SJSA1 (cell line): Measurements from ENCODE around the gene PSTPIP2. TPM values are rescaled to one million over a fixed set of nuclear protein-coding genes. Genes with fewer than 3 reads are reported as not detected.
"Not testable (repeated sequence)": the region's sequence is repeated elsewhere in the genome, so short reads cannot be mapped to it uniquely, and the experiment has no call there.

Source experiments
- DNase-seq, 2 experiments: peaks; one replicate each; pipeline ENCODE4 v3.0.0-alpha.2; 2015 to 2020; ENCODE audit warnings: low spot score in 2 of 2, low read depth in 1 of 2
- H3K27ac ChIP-seq: fragments of 250-450 bp; sonication (Bioruptor Pico); 2 replicates; pipeline ENCODE4 v1.5.1; 2020; ENCODE audit warnings: mild to moderate bottlenecking, moderate library complexity
- H3K27me3 ChIP-seq: fragments of 250-450 bp; sonication (Bioruptor Pico); replicated peaks from 2 replicates; pipeline ENCODE4 v1.5.1; 2020; ENCODE audit warnings: mild to moderate bottlenecking, moderate library complexity
- H3K36me3 ChIP-seq: fragments of 250-450 bp; sonication (Bioruptor Pico); 2 replicates; pipeline ENCODE4 v1.5.1; 2020; ENCODE audit warnings: mild to moderate bottlenecking
- H3K4me1 ChIP-seq: fragments of 250-450 bp; sonication (Bioruptor Pico); replicated peaks from 2 replicates; pipeline ENCODE4 v1.6.1; 2021; ENCODE audit warnings: mild to moderate bottlenecking
- H3K4me3 ChIP-seq: fragments of 250-450 bp; sonication (Bioruptor Pico); 2 replicates; pipeline ENCODE4 v1.5.1; 2020; ENCODE audit warnings: mild to moderate bottlenecking
- H3K9me3 ChIP-seq: fragments of 250-450 bp; sonication (Bioruptor Pico); replicated peaks from 2 replicates; pipeline ENCODE4 v1.5.1; 2020; ENCODE audit warnings: mild to moderate bottlenecking
- total RNA-seq: library from RNA; depleted of rRNA; stranded (reverse); fragments of >200 nt; shearing (Covaris generic); gene quantifications from 2 replicates; pipeline ENCODE4 v1.2.3, GENCODE V29; 2014; rRNA removed

PSTPIP2 gene
- total RNA-seq = 4.0 and 6.8 TPM in 2 replicates

- no peak within 1 kb of the TSS for H3K27ac ChIP-seq
- H3K9me3 ChIP-seq = no peaks in the 10 kb centered on the region
- peaks cover 4% of the 10 kb centered on the region; the same call in 1 of the 2 replicates for H3K36me3 ChIP-seq
- DNase-seq = peak; percentile 45 to 71
- peaks cover 15% of the 10 kb centered on the region for H3K4me1 ChIP-seq
- no peaks in the 10 kb centered on the region for H3K27me3 ChIP-seq
- peak within 1 kb of the TSS; percentile 66 for H3K4me3 ChIP-seq
These were observed at the start of gene PSTPIP2 for GRCh38 chr18:46071653-46072375. Gene PSTPIP2 (minus strand): TSS chr18:46072260. CDS start chr18:46072188, 72 bp downstream.

- Histone ChIP-seq H3K36me3 (peaks cover 48% of the 10 kb centered on the region), H3K9me3 (no peaks in the 10 kb centered on the region), H3K27ac (no peak overlapping the region), H3K4me3 (no peak overlapping the region), H3K27me3 (no peaks in the 10 kb centered on the region), H3K4me1 (no peaks in the 10 kb centered on the region)
- no peak for DNase-seq
These were observed 41.7 kb upstream of the PSTPIP2 start for GRCh38 chr18:46113751-46114150.

GRCh38 chr18:46110406-46110805 lies 38.3 kb upstream of the PSTPIP2 start:
- H3K4me3 ChIP-seq = no peak overlapping the region
- no peak overlapping the region for H3K27ac ChIP-seq
- H3K36me3 ChIP-seq = peaks cover 48% of the 10 kb centered on the region
- no peaks in the 10 kb centered on the region for H3K9me3 ChIP-seq
- no peaks in the 10 kb centered on the region for H3K27me3 ChIP-seq
- no peaks in the 10 kb centered on the region for H3K4me1 ChIP-seq
- no peak for DNase-seq

GRCh38 chr18:46109386-46109785 lies 37.3 kb upstream of the PSTPIP2 start:
- no peak for DNase-seq
- Histone ChIP-seq H3K27me3 (no peaks in the 10 kb centered on the region), H3K9me3 (no peaks in the 10 kb centered on the region), H3K36me3 (peaks cover 40% of the 10 kb centered on the region), H3K4me3 (no peak overlapping the region), H3K27ac (no peak overlapping the region), H3K4me1 (no peaks in the 10 kb centered on the region)

GRCh38 chr18:46104128-46104911 lies 32.3 kb upstream of the PSTPIP2 start, which contains the start of gene HAUS1:
Gene HAUS1 (plus strand): TSS chr18:46104385. CDS start chr18:46104412, 27 bp downstream.
- peak within 1 kb of the TSS; percentile 53 for H3K27ac ChIP-seq
- peak; percentile 78 to 91 for DNase-seq
- no peaks in the 10 kb centered on the region for H3K27me3 ChIP-seq
- no peaks in the 10 kb centered on the region for H3K9me3 ChIP-seq
- peaks cover 15% of the 10 kb centered on the region for H3K36me3 ChIP-seq
- peak within 1 kb of the TSS; percentile 70 for H3K4me3 ChIP-seq
- H3K4me1 ChIP-seq = peaks cover 15% of the 10 kb centered on the region

- H3K27me3 ChIP-seq = no peaks in the 10 kb centered on the region
- H3K4me3 ChIP-seq = no peak overlapping the region
- H3K4me1 ChIP-seq = peaks cover 29% of the 10 kb centered on the region
- H3K27ac ChIP-seq = no peak overlapping the region
- 0 out of 2 replicates have a peak, but pooled peaks cover 2% of the 10 kb centered on the region for H3K9me3 ChIP-seq
- no peak for DNase-seq
- peaks cover 33% of the 10 kb centered on the region for H3K36me3 ChIP-seq
These were observed 27.4 kb upstream of the PSTPIP2 start for GRCh38 chr18:46099463-46099862.

GRCh38 chr18:46098616-46098933 lies 26.5 kb upstream of the PSTPIP2 start:
- Histone ChIP-seq H3K4me3 (peak overlapping the region; percentile 96), H3K4me1 (peaks cover 24% of the 10 kb centered on the region), H3K27ac (peak overlapping the region; percentile 62), H3K36me3 (peaks cover 42% of the 10 kb centered on the region), H3K27me3 (no peaks in the 10 kb centered on the region), H3K9me3 (0 out of 2 replicates have a peak, but pooled peaks cover 2% of the 10 kb centered on the region)
- no peak for DNase-seq

- peak within 1 kb of the TSS; percentile 96 for H3K4me3 ChIP-seq
- DNase-seq = peak; percentile 86 to 92
These were observed 25.9 kb upstream of the PSTPIP2 start, which contains the start of gene ATP5F1A for GRCh38 chr18:46097801-46098615. Gene ATP5F1A (minus strand): TSS chr18:46098296. CDS start chr18:46098231, 65 bp downstream.

GRCh38 chr18:46097431-46097800 lies 25.4 kb upstream of the PSTPIP2 start:
- peaks cover 24% of the 10 kb centered on the region for H3K4me1 ChIP-seq
- H3K9me3 ChIP-seq = 0 out of 2 replicates have a peak, but pooled peaks cover 2% of the 10 kb centered on the region
- no peak for DNase-seq
- H3K36me3 ChIP-seq = peaks cover 53% of the 10 kb centered on the region
- H3K27me3 ChIP-seq = no peaks in the 10 kb centered on the region
- peak overlapping the region; percentile 96 for H3K4me3 ChIP-seq
- peak overlapping the region; percentile 62; the same call in 1 of the 2 replicates for H3K27ac ChIP-seq

More at GRCh38 chr18:46097801-46098615, 25.9 kb upstream of the PSTPIP2 start, which contains the start of gene ATP5F1A:
- Histone ChIP-seq H3K4me1 (peaks cover 24% of the 10 kb centered on the region), H3K36me3 (peaks cover 47% of the 10 kb centered on the region), H3K27ac (peak within 1 kb of the TSS; percentile 62), H3K9me3 (0 out of 2 replicates have a peak, but pooled peaks cover 2% of the 10 kb centered on the region), H3K27me3 (no peaks in the 10 kb centered on the region)

GRCh38 chr18:46096651-46097300 lies 24.7 kb upstream of the PSTPIP2 start:
- 0 out of 2 replicates have a peak, but pooled peaks cover 2% of the 10 kb centered on the region for H3K9me3 ChIP-seq
- peak overlapping the region; percentile 96 for H3K4me3 ChIP-seq
- H3K36me3 ChIP-seq = peaks cover 58% of the 10 kb centered on the region
- H3K27me3 ChIP-seq = no peaks in the 10 kb centered on the region
- H3K4me1 ChIP-seq = peaks cover 24% of the 10 kb centered on the region
- DNase-seq = no peak
- no peak overlapping the region for H3K27ac ChIP-seq

GRCh38 chr18:46095532-46095931 lies 23.5 kb upstream of the PSTPIP2 start:
- H3K4me1 ChIP-seq = peaks cover 17% of the 10 kb centered on the region
- H3K9me3 ChIP-seq = 0 out of 2 replicates have a peak, but pooled peaks cover 2% of the 10 kb centered on the region
- peaks cover 71% of the 10 kb centered on the region for H3K36me3 ChIP-seq
- H3K27me3 ChIP-seq = no peaks in the 10 kb centered on the region
- no peak overlapping the region for H3K27ac ChIP-seq
- H3K4me3 ChIP-seq = no peak overlapping the region
- DNase-seq = no peak

- H3K27me3 ChIP-seq, H3K4me3 ChIP-seq, H3K27ac ChIP-seq, H3K4me1 ChIP-seq, DNase-seq, H3K9me3 ChIP-seq: not testable (repeated sequence)
- H3K36me3 ChIP-seq = peaks cover 97% of the 10 kb centered on the region
These were observed 16.4 kb upstream of the PSTPIP2 start for GRCh38 chr18:46088501-46088900.

GRCh38 chr18:46084431-46084830 lies 12.4 kb upstream of the PSTPIP2 start:
- no peak for DNase-seq
- no peaks in the 10 kb centered on the region for H3K9me3 ChIP-seq
- no peak overlapping the region for H3K27ac ChIP-seq
- H3K4me3 ChIP-seq = no peak overlapping the region
- no peaks in the 10 kb centered on the region for H3K27me3 ChIP-seq
- H3K4me1 ChIP-seq = no peaks in the 10 kb centered on the region
- peaks cover 95% of the 10 kb centered on the region for H3K36me3 ChIP-seq
